GM18526 (cell line): ENCODE measurements around the gene MAP7D1.
A peak's percentile ranks its signal among the peaks of the same experiment; 100 is the strongest.

Experiments
- POLR2A ChIP-seq: IDR thresholded peaks from 3 replicates; pipeline ENCODE4 v1.6.1; 2011; ENCODE audit not compliant: insufficient read length; ENCODE audit errors: extremely low read depth

The MAP7D1 gene

GRCh38 chr1:36155408-36156328, at the start of gene MAP7D1:
MAP7D1 (plus strand) TSS chr1:36156160; CDS start chr1:36156418, 258 bp downstream.
- peak; percentile 92 for TF ChIP-seq POLR2A

GRCh38 chr1:36106269-36106668, 49.7 kb upstream of the MAP7D1 start:
- TF ChIP-seq POLR2A, result no peak

GRCh38 chr1:36107394-36107793, 48.6 kb upstream of the MAP7D1 start:
- no peak for TF ChIP-seq POLR2A

- no peak for TF ChIP-seq POLR2A
Observed at GRCh38 chr1:36108314-36108713, 47.6 kb upstream of the MAP7D1 start.

GRCh38 chr1:36109041-36109679, 46.8 kb upstream of the MAP7D1 start:
- TF ChIP-seq POLR2A, result no peak

GRCh38 chr1:36111151-36111550, 44.8 kb upstream of the MAP7D1 start:
- TF ChIP-seq POLR2A, result no peak

- no peak for TF ChIP-seq POLR2A
Observed at GRCh38 chr1:36112823-36113222, 43.1 kb upstream of the MAP7D1 start.

- no peak for TF ChIP-seq POLR2A
Observed at GRCh38 chr1:36114371-36114770, 41.6 kb upstream of the MAP7D1 start.

- TF ChIP-seq POLR2A, result no peak
Observed at GRCh38 chr1:36115200-36115669, 40.7 kb upstream of the MAP7D1 start.

- TF ChIP-seq POLR2A, result no peak
Observed at GRCh38 chr1:36115931-36116330, 40.0 kb upstream of the MAP7D1 start.

- TF ChIP-seq POLR2A, result no peak
Observed at GRCh38 chr1:36116901-36117300, 39.1 kb upstream of the MAP7D1 start.

- TF ChIP-seq POLR2A, result no peak
Observed at GRCh38 chr1:36118447-36119204, 37.3 kb upstream of the MAP7D1 start.

DNA sequence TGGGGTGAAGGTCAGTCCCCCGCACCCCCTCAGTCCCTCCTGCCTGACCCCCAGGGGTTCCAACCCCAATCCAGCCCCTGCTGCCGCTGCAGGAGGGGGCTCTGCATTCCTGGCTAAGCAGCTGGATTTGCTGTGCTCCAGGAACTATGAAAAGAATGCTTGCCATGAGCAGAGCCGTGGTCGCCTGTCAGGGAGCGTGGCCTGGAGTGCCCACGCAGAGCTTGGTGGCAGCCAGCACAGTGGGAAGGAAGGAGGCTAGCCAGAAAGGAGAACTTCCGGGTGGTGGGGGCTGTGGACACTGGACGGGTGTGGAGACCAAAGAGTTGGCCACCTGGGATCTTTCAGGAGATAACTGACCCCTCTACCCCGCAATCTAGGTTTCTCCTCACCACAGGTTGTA, 36.5 kb upstream of the MAP7D1 start:
- no peak for TF ChIP-seq POLR2A

GRCh38 chr1:36122062-36123030, 33.6 kb upstream of the MAP7D1 start:
- TF ChIP-seq POLR2A, result no peak
